H54 (cell line): ENCODE measurements around the gene LY6G5C.

Experiments used
- DNase-seq: peaks from one replicate; pipeline ENCODE4 v3.0.0; 2011; ENCODE audit warnings: low spot score, mixed read lengths; ENCODE audit not compliant: insufficient read length
- FAIRE-seq: peaks from 3 replicates; lab custom pipeline; 2011; peaks lifted over from hg19 to GRCh38; lab: Jason Lieb, UNC
- POLR2A ChIP-seq: IDR thresholded peaks from 2 replicates; pipeline ENCODE4 v1.6.1; 2011; ENCODE audit warnings: low read depth, mild to moderate bottlenecking, low read length

Gene LY6G5C

DNA sequence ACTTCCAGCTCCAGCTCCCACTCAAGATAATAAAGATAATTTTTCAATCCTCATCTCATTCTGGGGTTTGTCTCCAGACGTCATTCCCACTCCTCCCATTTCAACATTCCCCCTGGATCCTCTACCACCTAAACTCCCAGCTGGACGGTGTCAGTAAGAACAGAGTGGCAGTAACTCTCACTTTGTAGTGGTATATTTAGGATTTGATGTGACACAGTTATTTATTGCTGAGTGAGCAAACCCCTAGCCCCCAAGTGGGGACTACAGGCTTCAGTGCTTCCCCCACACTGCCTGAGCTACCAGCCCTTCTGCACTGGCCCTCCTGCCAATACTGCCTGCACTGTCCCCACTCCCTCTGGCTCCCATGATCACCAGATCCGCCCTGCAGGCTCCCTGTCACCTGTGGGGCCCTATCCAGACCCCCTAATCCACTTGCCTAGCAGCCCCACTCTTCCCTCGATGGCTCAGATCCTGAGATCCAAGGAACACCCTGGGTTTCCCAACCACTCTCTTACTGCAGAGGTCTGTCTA, 22.6 kb downstream of the LY6G5C start:
- TF ChIP-seq POLR2A = no peak
- DNase-seq (no peak), FAIRE-seq (no peak)

- DNase-seq = no peak
- TF ChIP-seq POLR2A = no peak
- no peak for FAIRE-seq
Observed at GRCh38 chr6:31657406-31658157, 23.3 kb downstream of the LY6G5C start.

- no peak for DNase-seq
- no peak for FAIRE-seq
Observed at GRCh38 chr6:31655349-31656237, 25.3 kb downstream of the LY6G5C start, which contains the start of gene APOM. APOM (plus strand) TSS chr6:31655894; CDS start chr6:31655967, 73 bp downstream.

GRCh38 chr6:31654574-31655348, 26.1 kb downstream of the LY6G5C start:
- DNase-seq (no peak), FAIRE-seq (no peak)
- no peak for TF ChIP-seq POLR2A

More at GRCh38 chr6:31655349-31656237, 25.3 kb downstream of the LY6G5C start, which contains the start of gene APOM:
- no peak for TF ChIP-seq POLR2A

DNA sequence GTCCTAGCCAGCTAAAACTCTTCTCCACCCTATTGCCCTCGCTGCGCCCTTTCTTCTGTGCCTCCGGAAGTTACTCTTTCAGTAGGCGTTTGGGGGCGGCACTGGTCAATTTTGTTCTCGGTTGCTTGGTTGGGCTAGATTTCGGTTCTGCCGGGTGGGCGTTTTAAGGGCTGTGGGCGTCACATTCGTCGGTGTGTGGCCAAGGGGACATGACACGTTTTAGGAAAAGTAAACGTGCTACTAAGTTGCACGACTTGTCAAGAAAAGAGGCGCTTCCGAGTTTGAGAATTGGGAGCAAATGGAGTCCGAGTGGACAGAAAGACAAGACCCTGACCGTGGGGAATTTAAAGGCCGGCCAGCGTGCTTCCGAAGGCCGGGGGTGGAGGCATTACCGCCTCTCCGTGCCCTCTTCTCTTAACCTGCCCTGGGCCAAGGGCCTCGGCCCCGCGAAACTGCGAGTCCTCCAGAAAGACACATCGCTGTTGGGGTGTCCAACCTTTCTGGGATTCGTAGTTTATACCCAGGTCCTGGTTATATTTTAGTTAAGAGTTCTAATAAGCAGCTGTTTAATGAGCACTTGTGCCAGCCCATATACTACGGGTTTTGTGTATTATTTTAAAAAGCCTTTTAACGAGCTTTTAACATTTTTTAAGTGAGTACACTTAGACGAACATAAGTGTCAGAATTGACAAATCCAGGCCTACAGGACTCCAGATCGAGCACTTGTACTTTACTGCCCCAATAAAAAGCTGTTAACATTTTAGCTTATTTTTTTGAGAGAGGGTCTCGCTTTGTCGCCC, 27.7 kb downstream of the LY6G5C start:
- TF ChIP-seq POLR2A = 0 out of 2 replicates have a peak, but pooled peaks have one; percentile 29
- FAIRE-seq = peak; percentile 50
- peak; percentile 69 for DNase-seq

GRCh38 chr6:31651602-31652191, 29.2 kb downstream of the LY6G5C start:
- DNase-seq (peak; percentile 78), FAIRE-seq (no peak)
- no peak for TF ChIP-seq POLR2A

- DNase-seq (no peak), FAIRE-seq (no peak)
- TF ChIP-seq POLR2A = no peak
Observed at GRCh38 chr6:31645325-31645724, 35.5 kb downstream of the LY6G5C start.

DNA sequence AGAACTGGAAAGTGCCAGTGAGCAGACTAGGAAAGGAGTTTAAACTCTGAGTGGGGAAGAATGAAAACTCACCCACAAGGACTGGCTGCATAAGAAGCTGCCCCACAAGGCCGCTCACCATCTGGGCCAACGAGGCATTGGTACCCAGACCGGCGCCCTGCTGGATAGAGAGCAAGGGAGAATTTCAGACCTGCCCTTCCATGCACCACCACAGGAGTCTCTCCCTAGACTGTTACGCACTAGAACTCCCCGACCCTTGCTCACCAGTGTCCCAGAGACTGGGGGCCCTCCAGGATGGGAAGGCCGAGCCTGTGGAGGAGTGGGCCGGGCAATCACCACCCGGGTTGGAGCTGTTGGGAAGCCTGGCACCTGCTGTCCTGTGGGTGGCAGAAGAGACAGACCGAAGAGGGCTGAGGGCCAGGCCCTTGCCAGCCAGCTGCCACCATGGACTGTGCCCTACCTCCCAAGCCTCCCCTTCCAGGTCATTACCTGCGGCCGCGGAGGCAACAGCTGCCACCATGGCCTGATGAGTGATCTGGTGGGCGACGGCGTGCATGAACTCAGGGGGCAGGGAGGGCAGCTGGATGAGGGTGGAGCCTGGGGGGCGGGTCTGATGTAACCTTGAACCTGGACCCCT, 36.9 kb downstream of the LY6G5C start:
- no peak for FAIRE-seq
- no peak for DNase-seq
- no peak for TF ChIP-seq POLR2A

GRCh38 chr6:31642798-31643570, 37.9 kb downstream of the LY6G5C start:
- FAIRE-seq = no peak
- no peak for DNase-seq
- no peak for TF ChIP-seq POLR2A

DNA sequence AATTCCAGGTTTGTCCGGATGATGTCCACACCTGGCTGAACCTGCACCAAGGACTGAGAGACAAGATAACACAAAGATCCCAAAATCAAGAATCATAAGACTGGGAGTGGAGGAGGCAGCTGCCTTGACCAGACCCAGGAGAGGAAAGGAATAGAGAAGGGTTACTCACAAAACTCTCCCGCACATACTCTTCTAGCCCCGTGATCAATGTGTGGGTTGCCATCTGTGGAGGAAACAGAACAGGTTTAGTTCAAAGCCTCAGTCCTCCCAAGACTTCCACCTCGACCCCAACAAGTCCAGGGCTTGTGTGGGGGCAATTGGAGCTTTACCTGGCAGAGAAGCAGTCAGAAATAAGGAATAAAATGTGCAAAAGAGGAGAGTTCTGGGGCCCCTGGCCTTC, 39.5 kb downstream of the LY6G5C start:
- DNase-seq (no peak), FAIRE-seq (no peak)
- TF ChIP-seq POLR2A = no peak

- FAIRE-seq = no peak
- TF ChIP-seq POLR2A = no peak
- no peak for DNase-seq
Observed at GRCh38 chr6:31640612-31641011, 40.3 kb downstream of the LY6G5C start.
